ENCODE results near the gene OR51S1.

- no peak for TF ChIP-seq CTCF (IDR thresholded peaks at IDR 0.05; ENCODE audit: poor library complexity)
- no peak for TF ChIP-seq EZH2 (IDR thresholded peaks at IDR 0.05; ENCODE audit: borderline replicate concordance)
- TF ChIP-seq EZH2phosphoT487 (IDR thresholded peaks at IDR 0.05; ENCODE audit: low read depth, severe bottlenecking, unreplicated experiment): no peak
These were observed 41.3 kb upstream of the OR51S1 start for GRCh38 chr11:4890279-4890678.

Measured in hepatocyte (in vitro differentiated cells).